Endometrial microvascular endothelial cells (primary cell): ENCODE data around the gene GRM1. TPM values are rescaled to one million over a fixed set of nuclear protein-coding genes. Genes with fewer than 3 reads are reported as not detected.

Experiments used
- in situ Hi-C: cut with HindIII; loops from 2 replicates; pipeline ENCODE4 v1.10.0; 2017; ENCODE audit warnings: low sequenced_read_pairs, low pct_unique_long_range_greater_than_20kb; ENCODE audit errors: inconsistent ontology term
- total RNA-seq: library from RNA; depleted of rRNA; stranded (reverse); fragments of >200 nt; gene quantifications from one replicate; pipeline ENCODE4 v1.2.3, GENCODE V29; 2015; ENCODE audit errors: inconsistent ontology term

Gene GRM1
- total RNA-seq, 1 donor from 2014 or later, result not detected

GRCh38 chr6:146297815-146298214 lies 269.0 kb downstream of the GRM1 start:
- in situ Hi-C loops, result no loop called here

DNA sequence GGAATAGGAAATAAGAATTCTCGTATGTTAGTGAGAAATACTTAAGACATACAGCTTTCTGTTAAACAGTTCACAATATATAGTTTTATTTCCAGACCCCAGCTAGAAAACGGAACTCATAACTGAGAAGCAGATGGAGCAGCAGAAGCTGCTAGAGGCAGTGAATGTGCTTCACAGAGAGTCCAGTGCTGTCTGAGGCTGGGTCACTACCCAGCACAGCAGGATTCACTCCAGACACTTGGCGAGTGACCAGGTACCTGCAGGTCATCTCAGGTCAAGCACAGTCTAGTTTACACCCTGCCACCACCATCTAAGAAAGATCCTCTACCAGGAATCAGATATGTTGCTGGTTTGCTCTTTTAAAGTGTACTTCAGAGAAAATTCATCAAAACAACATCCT lies 271.7 kb downstream of the GRM1 start:
- in situ Hi-C loops, result no loop called here

DNA sequence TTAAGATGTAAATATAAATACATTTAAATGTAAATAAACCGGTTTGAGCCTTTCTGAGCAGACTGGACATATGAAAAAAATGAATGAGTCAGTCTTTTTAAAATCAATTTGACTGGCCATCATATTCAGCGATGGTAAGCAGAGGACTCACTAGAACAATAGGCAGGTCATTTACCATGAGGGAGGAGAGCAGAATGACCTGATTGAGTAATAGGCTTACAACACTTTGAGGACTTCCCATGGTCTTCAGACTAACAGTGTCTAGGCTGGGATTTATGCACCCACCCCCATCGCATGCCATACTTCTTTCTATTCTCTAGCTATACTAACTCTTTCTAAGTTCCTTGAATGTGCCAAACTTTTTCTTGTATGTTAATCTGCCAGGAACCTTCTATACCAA lies 272.9 kb downstream of the GRM1 start:
- in situ Hi-C loops, result no loop called here

GRCh38 chr6:146302994-146303393 lies 274.1 kb downstream of the GRM1 start:
- in situ Hi-C loops, result no loop called here

DNA sequence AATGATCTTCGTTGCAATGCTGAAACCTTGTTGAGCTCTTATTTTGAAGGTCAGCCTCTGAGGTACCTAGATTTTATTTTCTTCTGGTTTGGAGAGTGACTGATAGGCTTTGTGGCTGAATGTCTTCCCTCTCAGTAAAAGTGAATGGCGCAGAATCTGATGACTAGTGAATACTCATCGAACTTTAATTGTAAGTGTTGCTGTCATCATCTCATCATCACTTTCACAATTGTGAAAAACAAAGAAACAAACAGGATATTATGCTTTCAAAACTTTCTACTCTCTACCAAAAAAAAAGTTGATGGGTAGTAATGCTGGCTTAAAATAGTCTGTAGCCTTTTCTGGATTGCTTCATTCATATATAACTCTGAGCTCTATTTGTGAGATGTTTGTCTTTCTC lies 275.3 kb downstream of the GRM1 start:
- in situ Hi-C loops, result no loop called here

DNA sequence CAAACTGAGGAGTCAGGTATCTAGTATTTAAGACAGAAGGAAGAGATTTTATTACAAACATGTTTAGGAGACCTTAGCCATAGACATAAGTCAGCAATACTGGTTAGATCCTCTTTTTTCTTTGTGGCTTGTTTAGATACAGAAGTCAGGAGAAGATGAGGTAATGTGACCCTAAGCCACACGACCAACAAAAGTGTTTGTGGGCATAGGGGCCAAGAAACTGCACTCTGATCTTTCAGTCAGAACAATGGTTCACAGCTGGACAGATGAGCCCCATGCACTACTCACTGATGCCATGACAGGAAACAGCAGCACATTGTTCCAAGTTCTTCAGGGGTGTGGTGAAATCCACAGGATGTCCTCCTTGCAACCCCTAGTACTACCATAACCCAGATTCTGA lies 276.2 kb downstream of the GRM1 start:
- in situ Hi-C loops, result no loop called here

DNA sequence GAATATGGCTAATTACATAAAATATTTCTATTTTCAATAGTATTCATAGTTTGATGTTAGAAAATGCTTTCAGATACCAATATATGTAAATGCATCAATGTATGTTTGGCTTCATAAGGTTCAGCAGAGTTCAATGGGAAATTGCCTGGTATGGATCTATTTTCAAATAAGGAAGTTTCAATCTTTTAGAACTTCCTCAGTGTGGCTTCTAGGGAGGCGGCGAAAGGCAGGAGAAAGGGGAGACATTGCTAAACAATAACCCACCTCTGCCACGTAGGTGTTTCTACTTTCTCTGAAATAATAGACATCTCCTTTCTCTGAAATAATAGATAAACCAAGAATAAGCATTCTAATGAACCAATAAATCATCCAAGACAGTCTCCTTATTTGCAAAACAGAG lies 277.1 kb downstream of the GRM1 start:
- in situ Hi-C loops, result no loop called here

DNA sequence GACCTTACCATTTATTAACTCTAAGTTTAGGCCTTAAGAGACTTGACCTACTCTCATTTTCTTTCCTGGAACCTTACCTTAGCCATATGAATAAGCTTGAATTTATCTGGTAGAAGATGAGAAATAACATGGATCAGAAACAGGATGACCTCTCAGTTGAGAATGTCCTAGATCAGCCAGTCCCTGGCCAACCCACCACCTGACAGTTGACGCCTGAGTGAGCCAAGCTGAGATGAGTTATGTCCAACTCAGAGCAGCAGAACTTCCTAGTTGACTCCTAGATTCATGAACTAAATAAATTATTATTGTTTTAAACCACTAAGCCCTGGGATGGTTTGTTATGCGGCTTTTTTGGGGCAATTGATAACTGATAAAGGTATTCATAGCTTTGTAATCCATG lies 281.8 kb downstream of the GRM1 start:
- in situ Hi-C loops, result no loop called here

DNA sequence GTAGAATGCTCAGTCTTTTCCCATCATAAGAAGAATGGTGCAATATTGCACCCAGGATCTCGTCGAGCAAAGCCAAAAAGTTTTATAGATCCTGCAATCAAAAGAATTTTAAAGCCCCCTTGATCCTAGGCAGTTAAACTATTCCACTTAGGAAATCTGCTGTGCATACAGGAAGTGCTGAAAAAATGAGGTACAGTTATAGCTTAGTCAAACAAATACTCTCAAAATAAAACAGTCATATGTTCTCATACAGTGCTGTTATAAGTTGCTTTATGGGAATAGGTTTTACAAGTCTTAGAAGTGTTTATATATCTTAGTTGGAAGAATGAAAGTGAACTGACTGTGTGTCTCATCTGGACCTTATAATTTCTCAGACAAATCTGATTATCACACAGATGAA lies 282.2 kb downstream of the GRM1 start:
- in situ Hi-C loops, result no loop called here

- in situ Hi-C loops, result no loop called here
Observed at GRCh38 chr6:146312608-146313007, 283.7 kb downstream of the GRM1 start.

GRCh38 chr6:146315381-146316174 lies 286.7 kb downstream of the GRM1 start:
- in situ Hi-C loops, result no loop called here

DNA sequence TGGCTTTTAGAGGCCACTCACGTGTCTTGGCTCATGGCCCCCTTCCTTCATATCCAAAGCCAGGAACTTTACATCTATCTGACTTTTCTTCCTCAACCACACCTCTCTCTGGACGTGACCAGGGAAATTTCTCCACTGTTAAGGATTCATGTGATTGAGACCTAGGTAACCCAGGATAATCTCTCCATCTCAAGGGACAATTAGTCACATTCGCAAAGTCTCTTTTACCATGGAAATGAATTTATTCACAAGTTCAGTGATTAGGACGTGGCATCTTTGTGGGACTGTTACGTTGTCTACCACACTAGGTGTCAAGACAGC lies 287.3 kb downstream of the GRM1 start:
- in situ Hi-C loops, result no loop called here

GRCh38 chr6:146331013-146331412 lies 302.2 kb downstream of the GRM1 start:
- in situ Hi-C loops, result no loop called here

GRCh38 chr6:146335336-146335735 lies 306.5 kb downstream of the GRM1 start:
- in situ Hi-C loops, result no loop called here

DNA sequence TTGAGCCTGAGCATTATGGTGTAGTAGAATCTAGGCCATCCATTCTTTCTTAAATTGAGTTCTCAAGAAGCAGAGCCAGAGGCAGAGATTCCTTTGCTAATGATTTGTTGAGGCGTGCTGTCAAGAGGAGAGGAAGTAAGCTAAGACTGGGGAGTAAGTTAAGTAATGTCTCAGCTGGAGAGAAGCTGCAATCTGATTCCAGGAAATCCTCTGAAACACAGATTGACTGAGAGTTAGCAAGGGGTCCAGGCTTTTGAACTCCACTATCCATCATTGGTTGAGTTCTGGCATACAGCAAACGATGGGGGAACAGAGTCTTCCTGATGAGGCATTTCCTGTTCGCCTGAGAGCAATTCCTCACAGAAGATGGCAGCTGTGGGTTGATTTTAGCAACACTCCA lies 307.3 kb downstream of the GRM1 start:
- in situ Hi-C loops, result no loop called here

GRCh38 chr6:146337376-146337775 lies 308.5 kb downstream of the GRM1 start:
- in situ Hi-C loops, result no loop called here

DNA sequence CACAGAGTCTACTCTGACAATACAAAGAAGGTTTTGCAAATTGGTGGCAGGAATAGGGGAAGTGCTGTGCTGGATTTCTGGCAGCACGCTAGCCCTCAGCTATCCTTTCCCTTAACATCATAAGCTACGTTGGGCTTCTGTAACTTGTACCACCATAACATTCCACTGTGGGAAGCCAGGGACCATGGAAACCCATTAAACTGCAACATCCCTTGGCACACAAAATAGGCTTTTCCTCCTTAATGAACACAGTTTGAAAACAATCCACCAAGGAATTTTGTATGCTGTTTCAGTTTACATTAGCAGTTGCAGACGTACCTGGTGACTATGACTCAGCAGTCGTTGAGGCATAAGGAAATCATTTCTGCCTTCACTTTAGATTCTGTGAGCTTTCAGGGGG lies 310.9 kb downstream of the GRM1 start:
- in situ Hi-C loops, result no loop called here

DNA sequence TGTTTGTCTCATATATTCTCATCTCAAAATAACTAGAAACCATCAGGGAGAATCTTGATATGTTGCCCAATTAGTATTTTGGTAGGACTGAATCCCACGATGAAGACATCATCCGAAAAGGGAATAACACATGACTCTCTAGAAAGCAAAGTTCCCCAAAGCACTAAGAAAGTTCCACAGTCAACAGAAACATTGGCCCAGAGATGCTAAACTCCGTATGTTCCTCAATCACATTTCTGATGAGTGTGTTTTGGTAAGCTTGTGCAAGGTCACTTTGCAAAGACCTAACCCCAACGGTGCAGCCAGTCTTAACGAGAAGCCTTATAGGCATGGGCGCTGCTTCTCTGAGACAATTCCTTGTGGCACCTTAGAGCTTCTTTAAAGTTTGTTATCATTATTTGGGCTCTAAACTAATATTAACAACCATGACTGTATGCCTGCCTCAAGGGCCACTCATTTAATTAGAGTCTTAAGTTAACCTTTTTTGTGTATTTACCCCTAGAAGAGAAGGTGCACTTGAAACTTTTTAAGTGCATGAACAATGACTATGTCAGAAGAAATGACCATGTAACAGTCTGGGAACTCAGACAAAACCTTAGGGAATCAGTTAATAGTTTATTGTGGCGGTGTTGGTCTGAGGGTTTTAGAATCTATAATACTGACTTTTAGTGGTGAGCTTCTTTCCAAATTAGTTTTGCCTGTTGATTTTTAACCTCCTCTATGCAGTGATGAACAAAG lies 312.8 kb downstream of the GRM1 start:
- in situ Hi-C loops, result no loop called here

- in situ Hi-C loops, result no loop called here
Observed at GRCh38 chr6:146345598-146345997, 316.7 kb downstream of the GRM1 start.

- in situ Hi-C loops, result no loop called here
Observed at GRCh38 chr6:146347090-146347489, 318.2 kb downstream of the GRM1 start.

DNA sequence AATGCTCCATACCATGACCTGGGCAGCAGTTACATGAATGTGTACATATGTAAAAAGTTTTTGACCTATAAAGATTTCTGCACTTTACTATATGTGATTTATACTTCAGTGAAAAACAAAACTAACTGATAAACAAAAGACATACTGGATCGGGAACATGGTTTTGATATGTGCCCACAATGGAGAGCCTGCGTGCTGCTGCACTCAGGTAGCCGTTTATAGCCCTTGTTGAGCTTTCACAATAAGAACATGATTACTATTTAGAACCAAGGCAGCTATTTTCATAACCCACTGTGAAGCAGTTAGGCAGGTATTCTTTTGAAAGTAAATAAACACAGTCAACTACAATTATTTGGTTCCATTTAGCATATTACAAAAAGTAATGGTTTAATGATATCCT lies 318.8 kb downstream of the GRM1 start:
- in situ Hi-C loops, result no loop called here
